Measurements from ENCODE around the gene CFD.
"Not testable (repeated sequence)": the region's sequence is repeated elsewhere in the genome, so short reads cannot be mapped to it uniquely, and the experiment has no call there.

CFD gene

GRCh38 chr19:858868-859843 lies at the start of gene CFD:
Gene CFD (plus strand): TSS chr19:859664. CDS start chr19:859690, 26 bp downstream.
- no peak for DNase-seq (ENCODE audit: low read depth in 2 of 2)

- DNase-seq (ENCODE audit: low read depth in 2 of 2), result no peak
Observed at GRCh38 chr19:810077-810855, 49.2 kb upstream of the CFD start.

- no peak for DNase-seq (ENCODE audit: low read depth in 2 of 2)
Observed at GRCh38 chr19:810883-811489, 48.5 kb upstream of the CFD start.

- DNase-seq (ENCODE audit: low read depth in 2 of 2), result no peak
Observed at GRCh38 chr19:811506-812048, 47.9 kb upstream of the CFD start.

- no peak for DNase-seq (ENCODE audit: low read depth in 2 of 2)
Observed at GRCh38 chr19:812049-812746, 47.3 kb upstream of the CFD start.

- DNase-seq (ENCODE audit: low read depth in 2 of 2), result no peak
Observed at GRCh38 chr19:812747-813218, 46.7 kb upstream of the CFD start.

GRCh38 chr19:813219-814151 lies 46.0 kb upstream of the CFD start:
- no peak for DNase-seq (ENCODE audit: low read depth in 2 of 2)

- DNase-seq (ENCODE audit: low read depth in 2 of 2), result no peak
Observed at GRCh38 chr19:814152-815078, 45.0 kb upstream of the CFD start.

- no peak for DNase-seq (ENCODE audit: low read depth in 2 of 2)
Observed at GRCh38 chr19:815079-815774, 44.2 kb upstream of the CFD start.

- no peak for DNase-seq (ENCODE audit: low read depth in 2 of 2)
Observed at GRCh38 chr19:815775-816499, 43.5 kb upstream of the CFD start.

GRCh38 chr19:816500-816857 lies 43.0 kb upstream of the CFD start:
- no peak for DNase-seq (ENCODE audit: low read depth in 2 of 2)

GRCh38 chr19:820212-820611 lies 39.3 kb upstream of the CFD start:
- not testable (repeated sequence) for DNase-seq (ENCODE audit: low read depth in 2 of 2)

GRCh38 chr19:821231-821824 lies 38.1 kb upstream of the CFD start:
- DNase-seq (ENCODE audit: low read depth in 2 of 2), result no peak

- DNase-seq (ENCODE audit: low read depth in 2 of 2), result no peak
Observed at GRCh38 chr19:821825-822503, 37.5 kb upstream of the CFD start, which contains the start of gene PLPPR3. Gene PLPPR3 (minus strand): TSS chr19:821955. CDS start chr19:821559, 396 bp downstream.

- no peak for DNase-seq (ENCODE audit: low read depth in 2 of 2)
Observed at GRCh38 chr19:823565-824121, 35.8 kb upstream of the CFD start.

- no peak for DNase-seq (ENCODE audit: low read depth in 2 of 2)
Observed at GRCh38 chr19:824885-825284, 34.6 kb upstream of the CFD start.

Measured in stimulated activated CD4-positive, alpha-beta T cell treated with anti-CD3 and anti-CD28 coated beads, Interleukin-1b, Interleukin-23, amount 100 ng/mL, for 4 hours (primary cell).